GM18498 (cell line): ENCODE data around the gene FREM2.

Experiments used
- ATAC-seq: cut with Tn5 transposase; IDR thresholded peaks from one replicate; pipeline ENCODE4 v1.9.1; 2021; ENCODE audit warnings: mild to moderate bottlenecking, moderate library complexity; ENCODE audit not compliant: unreplicated experiment

Gene FREM2

DNA sequence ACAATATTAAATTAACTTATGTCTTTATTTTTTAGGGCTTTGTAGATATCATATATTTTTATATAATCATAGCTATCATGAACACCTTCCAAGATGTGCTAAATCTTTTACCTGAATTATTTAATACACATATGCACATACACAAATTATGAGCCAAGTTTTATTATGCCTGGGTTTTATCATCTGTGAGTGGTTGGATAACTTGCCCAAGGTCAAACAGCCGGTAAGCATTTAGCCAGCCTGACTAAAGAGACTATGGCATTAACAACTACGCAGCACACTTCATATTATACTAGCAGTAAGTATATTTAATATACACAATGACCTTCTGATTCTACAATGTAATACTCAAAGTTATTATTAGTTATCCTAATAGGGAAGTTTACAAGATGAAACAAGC lies 132.7 kb downstream of the FREM2 start:
- ATAC-seq, result no peak

DNA sequence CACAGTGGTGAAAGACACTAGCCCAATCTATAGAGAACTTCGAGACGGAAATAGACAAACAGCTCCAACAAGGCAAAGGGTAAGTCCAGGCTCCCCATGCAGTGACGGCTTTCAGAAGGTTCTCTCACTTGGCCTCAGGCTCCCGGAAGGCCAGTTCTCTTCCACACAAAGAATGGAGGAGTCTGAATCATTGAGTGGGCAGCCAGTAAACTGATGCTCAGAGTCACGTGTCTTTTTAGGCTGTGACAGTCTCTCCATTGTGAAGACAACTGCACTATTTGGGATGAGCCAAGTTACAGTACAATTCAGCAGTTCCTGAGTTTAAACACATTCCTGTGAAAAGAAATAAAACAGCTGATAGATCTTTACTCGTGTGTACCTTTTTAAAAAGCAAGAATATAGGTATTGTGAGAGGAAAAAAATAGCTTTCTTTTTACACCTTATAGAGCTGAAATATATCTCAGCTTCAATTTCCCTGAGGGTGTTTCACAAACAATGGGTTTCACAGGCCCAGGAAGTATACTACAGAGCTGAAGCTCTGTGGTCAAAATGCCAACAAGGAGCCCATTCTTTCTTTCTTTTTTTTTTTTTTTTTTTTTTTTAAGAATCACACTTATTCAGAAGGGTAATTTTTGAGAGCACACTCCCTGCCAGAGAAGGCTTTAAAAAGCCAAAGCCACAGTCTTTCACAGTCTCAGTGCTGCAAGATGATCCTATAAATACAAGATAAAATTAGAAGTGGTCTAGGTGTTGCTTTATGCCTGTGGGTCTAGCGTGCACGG lies 135.1 kb downstream of the FREM2 start:
- no peak for ATAC-seq

DNA sequence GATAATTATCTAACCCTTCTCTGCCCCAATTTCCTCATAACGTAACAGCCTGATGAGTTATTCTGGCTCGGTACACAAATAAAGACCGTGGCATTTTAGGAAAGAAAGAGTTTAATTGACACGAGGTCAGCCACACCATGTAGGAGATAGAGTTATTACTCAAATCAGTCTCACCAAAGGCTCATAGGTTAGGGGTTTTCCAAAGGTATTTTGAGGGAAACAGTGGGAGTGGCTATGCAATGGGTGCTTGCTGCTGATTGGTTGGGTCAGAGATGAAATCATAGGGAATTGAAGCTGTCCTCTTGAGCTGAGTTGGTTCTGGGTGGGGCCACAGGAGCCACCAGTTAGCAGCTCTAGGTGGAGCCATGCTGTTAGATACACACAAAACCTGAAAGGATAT lies 137.5 kb downstream of the FREM2 start:
- ATAC-seq, result peak; percentile 55

DNA sequence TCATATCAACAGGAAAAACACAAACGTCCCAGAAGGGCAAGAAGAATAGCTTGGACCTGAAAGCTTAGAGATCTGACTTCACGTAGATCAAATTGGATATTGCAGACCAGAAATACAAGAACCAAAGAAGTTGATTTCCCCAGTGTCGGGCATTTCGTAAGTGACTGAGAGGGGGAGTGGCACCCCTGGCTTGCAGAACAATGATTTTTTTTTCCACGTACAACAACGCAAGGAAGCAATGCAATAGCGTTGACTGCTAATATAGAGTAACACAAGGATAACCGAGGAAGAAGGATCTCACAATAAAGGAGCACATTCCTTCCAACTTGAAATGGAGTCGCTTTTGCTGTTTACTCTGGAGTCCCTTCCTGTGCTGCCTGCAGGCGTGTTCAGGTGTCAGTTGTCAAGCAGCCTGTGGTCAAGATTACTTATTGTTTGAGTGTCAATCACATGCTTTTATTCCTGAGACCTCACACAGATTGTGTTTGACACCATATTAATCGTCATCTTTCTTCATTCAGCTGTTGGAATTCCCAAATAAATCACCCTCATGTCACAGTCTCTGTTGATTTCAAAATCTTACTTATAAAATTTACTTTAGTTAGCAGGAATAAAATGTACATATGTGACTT lies 139.4 kb downstream of the FREM2 start:
- no peak for ATAC-seq

DNA sequence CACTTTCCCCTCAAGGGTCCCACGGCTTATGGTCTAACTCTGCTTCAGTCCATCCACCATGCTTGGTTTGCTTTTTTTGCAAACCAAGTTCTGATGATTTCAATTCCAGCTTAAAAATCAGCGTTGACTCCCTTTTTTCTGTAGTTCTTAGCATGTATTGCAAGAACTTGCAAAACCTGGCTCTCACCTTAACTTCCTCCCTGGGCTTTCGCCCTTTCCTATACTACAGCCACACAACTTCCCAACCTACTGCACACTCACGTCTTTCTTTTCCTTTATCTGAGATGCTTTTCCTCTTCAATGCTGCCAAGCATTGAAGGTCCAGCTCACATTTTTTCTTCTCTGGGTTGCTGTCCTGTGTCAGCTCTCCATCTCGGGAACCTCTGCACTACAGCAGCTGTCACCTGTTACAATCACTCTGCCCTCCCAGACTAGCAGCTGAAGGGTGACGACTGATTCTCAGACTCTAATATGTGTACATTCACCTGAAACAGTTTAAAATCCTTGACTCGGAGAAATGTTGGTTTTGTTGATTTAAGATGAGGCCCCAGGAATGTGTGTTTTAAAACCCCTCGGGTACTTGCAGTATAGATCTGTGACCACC lies 143.7 kb downstream of the FREM2 start:
- ATAC-seq, result no peak

DNA sequence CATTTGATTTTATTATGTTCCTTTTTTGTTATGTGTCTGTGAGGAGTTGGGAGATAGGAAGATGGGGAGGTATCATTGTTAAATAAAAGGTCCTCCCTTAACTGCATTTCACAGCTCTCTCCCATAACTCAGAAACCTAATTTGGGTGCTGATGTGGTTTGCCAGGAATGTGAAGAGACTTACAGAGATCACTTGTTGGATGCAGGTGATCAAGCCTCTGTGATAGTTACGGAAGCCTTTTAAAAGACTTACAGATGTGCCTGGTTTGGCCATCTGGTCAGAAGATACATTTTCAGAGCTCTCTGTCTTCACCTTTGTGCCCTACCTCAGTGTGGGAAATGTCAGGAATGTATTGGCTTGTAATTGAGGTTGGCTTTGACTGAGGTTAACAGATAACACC lies 157.7 kb downstream of the FREM2 start:
- no peak for ATAC-seq

DNA sequence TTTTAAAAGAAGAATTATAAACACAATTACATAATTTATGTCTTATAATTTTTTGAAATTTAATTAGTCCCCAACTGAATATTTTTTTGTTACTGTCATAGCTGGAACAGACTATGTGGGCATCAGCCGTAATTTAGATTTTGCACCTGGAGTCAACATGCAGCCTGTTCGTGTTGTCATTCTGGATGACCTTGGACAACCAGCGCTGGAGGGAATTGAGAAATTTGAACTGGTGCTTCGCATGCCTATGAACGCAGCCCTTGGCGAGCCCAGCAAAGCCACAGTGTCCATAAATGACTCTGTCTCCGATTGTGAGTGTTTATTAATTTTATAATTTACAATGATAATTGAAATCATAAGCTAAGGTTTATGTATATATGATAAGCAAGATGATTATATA lies 161.5 kb downstream of the FREM2 start:
- no peak for ATAC-seq

DNA sequence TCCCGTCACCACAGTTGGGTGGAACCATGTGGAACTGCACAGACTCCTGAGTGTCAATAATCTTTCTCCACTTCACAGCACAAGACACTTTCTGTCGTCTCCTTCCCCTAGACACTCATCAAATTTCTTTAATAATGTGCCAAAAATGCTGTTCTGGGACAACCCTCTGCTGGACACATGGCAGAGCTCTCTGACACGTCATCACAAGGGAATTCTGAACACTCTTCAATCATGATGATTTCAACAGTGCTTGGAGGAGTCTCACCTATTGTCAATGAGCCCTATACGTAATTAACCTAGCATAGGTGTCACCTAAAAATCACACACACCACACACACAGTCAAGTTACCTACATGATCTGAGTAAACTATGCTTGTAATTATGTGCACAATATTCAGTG lies 162.4 kb downstream of the FREM2 start:
- ATAC-seq, result no peak

DNA sequence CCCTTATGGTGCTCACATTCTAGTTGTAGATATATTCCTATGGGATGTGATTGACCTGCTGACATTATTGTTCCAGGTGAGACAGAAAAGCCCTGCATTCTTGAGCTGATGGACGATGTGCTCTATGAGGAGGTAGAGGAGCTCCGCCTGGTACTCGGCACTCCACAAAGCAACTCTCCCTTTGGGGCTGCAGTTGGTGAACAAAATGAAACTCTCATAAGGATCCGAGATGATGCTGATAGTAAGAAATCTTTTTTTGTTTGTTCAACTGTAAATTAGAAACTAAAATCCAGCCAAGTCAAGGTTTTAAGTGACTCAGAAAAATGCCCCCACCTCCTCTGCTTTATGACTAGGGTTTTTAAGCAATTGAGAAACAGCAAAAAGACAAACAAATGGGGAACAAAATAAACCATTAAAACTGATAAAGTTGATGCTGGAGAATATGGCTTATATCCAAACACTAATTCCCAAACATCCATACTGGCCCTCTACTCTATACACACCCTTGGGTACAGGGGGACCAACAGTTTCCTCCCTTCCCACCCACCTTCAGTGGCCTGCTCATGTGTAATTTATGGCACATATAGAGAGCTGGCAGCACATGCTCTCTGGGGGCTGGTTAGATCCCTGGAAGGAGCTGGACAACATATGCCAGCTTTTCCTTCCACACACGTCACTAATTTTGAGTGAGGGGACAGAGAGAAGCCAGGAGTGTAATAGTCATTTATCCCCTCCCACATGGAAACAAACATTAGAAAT lies 164.2 kb downstream of the FREM2 start:
- peak; percentile 64 for ATAC-seq

DNA sequence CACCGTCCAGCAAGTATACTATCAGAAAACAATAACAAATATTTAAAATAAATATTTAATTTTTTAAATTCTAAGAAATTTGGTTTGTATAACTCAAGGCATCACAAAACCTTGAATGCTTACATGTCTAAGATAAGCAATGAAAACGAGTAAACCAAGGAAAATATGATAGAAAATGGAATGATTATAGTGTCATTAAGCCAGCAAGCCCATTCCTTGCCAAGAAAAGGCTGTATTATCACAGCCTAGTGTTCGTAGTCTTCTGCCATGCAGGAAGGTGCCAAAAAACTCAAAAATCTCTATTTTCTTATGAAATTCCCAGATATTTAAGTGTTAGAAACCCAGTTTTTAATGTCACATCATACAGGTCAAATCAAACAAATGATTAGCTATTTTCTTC lies 167.3 kb downstream of the FREM2 start:
- no peak for ATAC-seq

DNA sequence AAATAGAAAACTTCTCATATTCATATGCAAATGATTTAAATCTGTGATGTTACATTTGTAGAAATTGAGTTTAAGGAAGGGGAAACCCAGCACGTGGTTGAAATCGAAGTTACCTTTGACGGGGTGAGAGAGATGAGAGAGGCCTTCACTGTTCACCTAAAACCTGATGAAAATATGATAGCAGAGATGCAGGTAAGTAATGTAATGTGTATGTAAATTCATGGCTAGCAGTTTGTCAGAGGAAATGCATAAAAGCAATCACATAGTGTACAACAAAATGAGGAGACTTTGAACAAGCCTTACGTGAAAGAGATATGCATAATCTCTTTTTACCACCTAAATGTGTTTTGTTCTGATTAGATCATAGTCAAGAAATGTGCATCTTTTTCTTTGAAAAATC lies 169.2 kb downstream of the FREM2 start:
- no peak for ATAC-seq

DNA sequence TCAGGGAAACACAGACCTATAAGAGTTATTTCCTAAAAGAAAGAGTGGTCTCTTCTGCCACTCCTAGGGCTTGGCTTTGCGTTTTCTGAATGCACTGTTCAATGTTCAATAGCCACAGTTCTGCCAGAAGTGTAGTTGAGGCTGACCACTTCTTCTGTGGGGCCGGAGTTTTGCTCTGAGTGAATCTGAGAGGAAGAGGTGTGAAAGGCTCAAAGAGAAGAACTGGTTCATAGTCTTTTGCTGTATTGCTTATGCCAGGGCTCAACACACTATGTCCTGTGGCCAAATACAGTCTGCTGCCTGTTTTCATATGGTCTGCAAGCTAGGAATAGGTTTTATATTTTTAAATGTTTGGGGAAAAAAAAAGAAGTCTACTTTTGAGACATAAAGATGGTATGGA lies 175.6 kb downstream of the FREM2 start:
- ATAC-seq, result peak; percentile 57

DNA sequence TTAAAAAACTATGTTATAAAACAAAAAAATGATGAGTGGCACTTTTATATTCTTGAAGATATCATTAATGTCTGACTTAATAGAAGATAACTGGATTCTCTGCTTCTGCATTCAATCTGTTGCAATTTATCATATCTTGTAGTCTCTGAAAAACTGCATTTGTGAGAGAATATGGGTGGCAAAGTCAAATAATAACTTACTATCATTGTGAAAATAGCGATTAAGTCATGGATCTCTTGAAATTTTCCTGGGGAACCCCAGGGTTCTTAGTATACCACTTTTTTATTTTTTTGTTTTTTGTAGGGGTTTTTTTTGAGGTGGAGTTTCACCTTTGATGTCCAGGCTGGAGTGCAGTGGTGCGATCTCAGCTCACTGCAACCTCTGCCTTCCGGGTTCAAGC lies 176.7 kb downstream of the FREM2 start:
- no peak for ATAC-seq

DNA sequence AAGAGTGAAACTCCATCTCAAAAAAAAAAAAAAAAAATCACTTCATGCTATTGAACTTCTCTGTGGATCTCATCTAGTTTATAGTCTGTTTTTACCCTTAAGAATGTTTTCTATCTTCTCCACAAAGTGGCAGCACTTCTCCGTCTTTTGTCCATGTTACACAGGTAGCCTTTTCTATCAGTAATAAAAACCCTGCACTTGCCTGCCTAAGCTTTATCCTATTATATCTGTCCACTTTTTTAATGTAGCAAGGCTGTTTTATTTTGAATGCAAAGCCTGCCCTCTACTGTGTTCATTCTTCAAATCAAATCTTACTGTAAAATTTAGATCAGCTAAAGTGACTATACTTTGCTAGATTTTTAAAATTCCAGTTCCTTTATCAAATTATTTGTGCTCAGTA lies 179.8 kb downstream of the FREM2 start:
- no peak for ATAC-seq

DNA sequence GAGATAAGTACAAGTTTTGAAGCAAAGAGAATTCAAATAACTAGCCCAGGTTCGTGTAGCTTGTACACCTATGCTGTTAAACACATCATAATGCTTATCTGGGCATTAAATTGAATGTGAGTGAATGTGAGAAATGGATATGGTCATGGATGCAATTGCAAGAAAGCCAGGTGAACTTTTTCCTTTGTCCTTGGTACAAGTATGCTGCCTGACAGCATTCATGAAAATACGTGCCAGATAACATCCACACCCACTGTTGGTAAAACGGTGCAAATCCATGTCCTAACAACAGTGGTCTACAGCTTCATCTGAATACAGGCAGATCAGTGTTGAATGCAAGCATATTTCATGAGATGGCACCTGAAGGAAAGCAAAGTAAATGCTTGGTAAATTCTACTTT lies 181.5 kb downstream of the FREM2 start:
- ATAC-seq, result no peak

DNA sequence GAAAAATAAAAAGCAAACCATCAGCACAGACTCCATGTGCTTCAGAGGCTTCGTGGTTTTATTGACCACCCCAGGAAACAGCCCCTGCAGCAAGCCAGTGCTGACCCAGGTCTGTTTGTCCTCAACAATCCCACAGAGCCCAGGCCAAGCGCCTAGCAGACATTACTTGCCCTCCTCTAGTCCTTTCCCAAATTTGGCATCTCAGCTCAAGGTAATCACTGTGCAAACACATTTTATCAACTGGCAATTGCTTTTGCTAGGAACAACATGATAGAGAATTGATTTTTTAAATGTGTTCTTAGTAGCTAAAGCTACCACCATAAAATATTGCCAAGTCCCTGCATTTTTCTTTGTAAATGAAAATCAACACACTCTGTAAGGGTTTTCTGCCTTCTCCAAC lies 182.0 kb downstream of the FREM2 start:
- no peak for ATAC-seq

DNA sequence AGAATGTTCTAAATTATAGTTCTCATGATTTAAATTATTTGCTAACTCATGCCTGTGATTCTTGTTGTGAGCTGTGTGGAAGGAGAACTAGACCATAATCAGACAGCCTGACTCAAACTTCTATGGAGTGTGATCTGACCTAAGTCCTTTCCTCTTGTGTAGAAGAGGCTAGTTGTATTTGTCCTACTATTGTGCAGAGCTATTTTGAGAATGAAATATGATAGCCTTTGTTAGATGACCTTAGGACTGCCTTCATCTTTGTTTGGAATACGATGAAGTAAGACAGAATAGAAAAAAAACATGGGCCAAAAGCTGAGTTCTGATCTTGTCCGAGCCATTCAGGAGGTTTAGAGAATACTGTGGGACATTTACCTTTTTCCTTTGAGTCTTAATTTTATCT lies 184.4 kb downstream of the FREM2 start:
- no peak for ATAC-seq

DNA sequence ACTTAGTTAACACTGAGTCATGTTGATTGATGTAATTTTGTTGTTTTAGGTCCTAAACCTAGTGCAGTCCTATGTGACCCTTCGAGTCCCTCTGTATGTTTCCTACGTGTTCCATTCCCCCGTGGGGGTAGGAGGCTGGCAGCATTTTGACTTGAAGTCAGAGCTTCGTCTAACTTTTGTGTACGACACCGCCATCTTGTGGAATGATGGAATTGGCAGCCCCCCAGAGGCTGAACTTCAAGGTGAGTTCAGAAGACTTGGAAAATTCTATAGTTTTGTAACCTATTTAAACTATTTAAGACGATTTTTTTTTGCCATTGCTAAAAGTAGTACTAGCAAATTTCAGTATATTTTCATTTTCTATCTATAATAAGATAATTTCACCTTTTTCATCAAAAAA lies 185.8 kb downstream of the FREM2 start:
- ATAC-seq, result no peak

DNA sequence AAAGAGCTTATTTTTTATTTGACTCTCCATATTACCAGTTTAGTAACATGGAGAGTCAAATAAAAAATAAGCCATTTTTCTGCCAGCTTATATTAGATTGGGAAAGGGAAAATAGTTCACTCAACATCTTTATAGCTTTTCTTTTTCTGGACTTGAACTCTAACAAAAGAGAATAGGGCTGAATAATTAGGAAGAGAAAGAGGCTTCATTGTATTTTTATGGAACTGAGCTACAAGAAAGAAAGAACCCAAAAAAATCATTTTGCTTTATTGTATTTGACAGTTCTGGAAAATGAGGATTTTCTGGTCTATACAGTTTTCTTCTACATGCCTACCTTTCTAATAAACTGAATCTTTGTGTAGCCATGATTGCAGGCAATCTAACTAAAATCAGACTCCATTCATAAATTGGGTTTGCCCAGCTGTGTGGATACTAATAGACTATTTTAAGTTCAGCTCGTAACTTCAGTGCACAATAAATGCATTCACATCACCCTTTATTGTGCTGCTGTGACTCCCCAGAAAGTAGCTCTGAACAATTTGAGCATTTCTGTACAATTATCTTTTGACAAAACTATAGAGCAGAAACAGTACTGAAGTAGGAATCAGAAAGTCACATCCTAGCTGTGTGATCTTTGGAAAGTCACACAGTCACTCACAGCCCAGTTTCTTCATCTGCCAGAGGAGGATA lies 188.5 kb downstream of the FREM2 start:
- ATAC-seq, result no peak

DNA sequence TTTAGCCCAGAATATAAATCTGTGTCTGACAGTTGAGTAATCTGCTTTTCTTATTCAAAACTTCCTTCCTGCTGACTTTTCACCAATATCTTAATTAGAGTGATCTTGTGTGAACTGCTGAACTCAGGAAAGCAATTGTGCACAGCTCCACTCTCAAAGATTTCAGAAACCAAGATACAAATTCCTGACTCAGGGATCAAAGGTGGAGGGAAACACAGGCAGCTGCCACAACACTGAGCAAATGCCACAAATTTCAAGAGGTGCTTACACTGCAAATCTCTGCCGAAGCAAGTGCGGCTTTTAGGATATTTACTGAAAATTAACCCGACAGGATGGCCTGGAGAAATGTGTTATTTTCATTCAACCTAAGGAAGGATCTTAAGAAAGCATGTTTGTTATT lies 192.4 kb downstream of the FREM2 start:
- no peak for ATAC-seq

DNA sequence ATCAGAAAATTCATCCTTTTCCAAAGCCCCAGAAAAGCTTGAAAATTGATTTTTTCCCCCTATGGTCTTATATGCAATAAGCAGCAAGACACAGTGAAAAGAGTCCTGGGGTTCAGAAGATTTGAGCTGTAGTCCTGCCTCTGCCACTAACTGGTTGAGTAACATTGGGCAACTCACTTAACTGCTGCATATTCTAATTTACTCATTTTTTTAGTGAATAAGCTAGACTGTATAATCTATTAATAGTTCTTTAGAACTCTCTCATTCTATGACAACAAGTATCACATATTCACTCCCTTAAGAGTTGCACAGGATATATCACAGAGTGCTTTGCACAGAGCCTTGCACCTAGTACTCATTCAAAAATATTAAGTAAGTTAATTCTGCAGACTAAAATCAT lies 192.9 kb downstream of the FREM2 start:
- no peak for ATAC-seq
